HG03039 (cell line): ENCODE data around the gene SEMA3E.

Experiments used
- ATAC-seq: cut with Tn5 transposase; IDR thresholded peaks from one replicate; pipeline ENCODE4 v1.9.1; 2021; ENCODE audit warnings: mild to moderate bottlenecking, moderate library complexity; ENCODE audit not compliant: unreplicated experiment

Gene SEMA3E

GRCh38 chr7:83643012-83643411 lies 5.9 kb downstream of the SEMA3E start:
- ATAC-seq: no peak

- ATAC-seq: no peak
Observed at GRCh38 chr7:83640731-83641537, 8.0 kb downstream of the SEMA3E start.

GRCh38 chr7:83640240-83640639 lies 8.7 kb downstream of the SEMA3E start:
- ATAC-seq: no peak

- no peak for ATAC-seq
Observed at GRCh38 chr7:83633516-83633915, 15.4 kb downstream of the SEMA3E start.

GRCh38 chr7:83629117-83629880 lies 19.6 kb downstream of the SEMA3E start:
- no peak for ATAC-seq

GRCh38 chr7:83617858-83618257 lies 31.1 kb downstream of the SEMA3E start:
- ATAC-seq: no peak

- ATAC-seq: no peak
Observed at GRCh38 chr7:83614112-83614511, 34.8 kb downstream of the SEMA3E start.

GRCh38 chr7:83613232-83613631 lies 35.7 kb downstream of the SEMA3E start:
- no peak for ATAC-seq

- no peak for ATAC-seq
Observed at GRCh38 chr7:83611776-83612175, 37.2 kb downstream of the SEMA3E start.

GRCh38 chr7:83610649-83611304 lies 38.2 kb downstream of the SEMA3E start:
- ATAC-seq: no peak

- ATAC-seq: no peak
Observed at GRCh38 chr7:83608716-83609115, 40.2 kb downstream of the SEMA3E start.

GRCh38 chr7:83603649-83604048 lies 45.3 kb downstream of the SEMA3E start:
- no peak for ATAC-seq

- ATAC-seq: no peak
Observed at GRCh38 chr7:83599131-83599530, 49.8 kb downstream of the SEMA3E start.

GRCh38 chr7:83593921-83594475 lies 54.9 kb downstream of the SEMA3E start:
- no peak for ATAC-seq

- no peak for ATAC-seq
Observed at GRCh38 chr7:83588602-83589240, 60.2 kb downstream of the SEMA3E start.

- ATAC-seq: no peak
Observed at GRCh38 chr7:83586281-83586680, 62.7 kb downstream of the SEMA3E start.

GRCh38 chr7:83581667-83582435 lies 67.1 kb downstream of the SEMA3E start:
- no peak for ATAC-seq

- no peak for ATAC-seq
Observed at GRCh38 chr7:83579740-83580139, 69.2 kb downstream of the SEMA3E start.

GRCh38 chr7:83575436-83575835 lies 73.5 kb downstream of the SEMA3E start:
- no peak for ATAC-seq

GRCh38 chr7:83574616-83575015 lies 74.3 kb downstream of the SEMA3E start:
- no peak for ATAC-seq
